H1 (cell line): Measurements from ENCODE around the gene SLC12A8. TPM values are rescaled to one million over a fixed set of nuclear protein-coding genes. Genes with fewer than 3 reads are reported as not detected.

ENCODE experiments used
- E2F6 ChIP-seq: IDR thresholded peaks from 2 replicates; pipeline ENCODE4 v1.6.1; 2012; ENCODE audit warnings: inconsistent platforms
- HDAC2 ChIP-seq, 2 experiments: fragments of 300-600 bp in 1 of 2; sonication (generic) in 1 of 2; IDR thresholded peaks; 2 replicates each; pipeline ENCODE4 v1.6.1; 2011 to 2012; ENCODE audit warnings: low read depth in 2 of 2, low read length in 2 of 2, mild to moderate bottlenecking in 2 of 2, moderate library complexity in 2 of 2, borderline replicate concordance in 1 of 2, inconsistent platforms in 1 of 2
- KDM5A ChIP-seq: fragments of 200-600 bp; IDR thresholded peaks from 2 replicates; pipeline ENCODE4 v1.7.1; 2012; ENCODE audit warnings: mild to moderate bottlenecking, low read length, inconsistent platforms, mixed read lengths
- polyA plus RNA-seq, 7 experiments: library from polyadenylated mRNA; depleted of rRNA in 3 of 7; stranded (reverse) in 5 of 7; unstranded in 2 of 7; fragments of >200 nt in 5 of 7; fragments of 200-250 nt in 2 of 7; gene quantifications; 1 replicate in 5 of 7; 2 replicates in 1 of 7; 4 replicates in 1 of 7; pipeline versions ENCODE4 v1.2.1 to v1.2.3, GENCODE V29; 2011 to 2013; ENCODE audit warnings: missing spikeins in 2 of 7, mixed read lengths in 2 of 7
- total RNA-seq: library from RNA; stranded (reverse); fragmentation: NEBNext Ultra II Directional; extraction: Animal tissue kit (Norgen Biotek cat#: 25700); gene quantifications from 2 replicates; pipeline ENCODE4 v1.2.1, GENCODE V29; 2021
- TF ChIP-seq, protein P1 (sequence below): fragments of 300-600 bp; sonication (generic); IDR thresholded peaks from 2 replicates; pipeline ENCODE4 v1.7.1; 2012; ENCODE audit warnings: low read length, moderate library complexity, mild to moderate bottlenecking, inconsistent platforms; ENCODE audit not compliant: insufficient replicate concordance

Gene SLC12A8
- total and polyA plus RNA-seq, 2 of the 8 experiments (the other 6 are each of a cell fraction or from before 2014, with no cell fraction given), result 13.7 to 14.4 TPM

DNA sequence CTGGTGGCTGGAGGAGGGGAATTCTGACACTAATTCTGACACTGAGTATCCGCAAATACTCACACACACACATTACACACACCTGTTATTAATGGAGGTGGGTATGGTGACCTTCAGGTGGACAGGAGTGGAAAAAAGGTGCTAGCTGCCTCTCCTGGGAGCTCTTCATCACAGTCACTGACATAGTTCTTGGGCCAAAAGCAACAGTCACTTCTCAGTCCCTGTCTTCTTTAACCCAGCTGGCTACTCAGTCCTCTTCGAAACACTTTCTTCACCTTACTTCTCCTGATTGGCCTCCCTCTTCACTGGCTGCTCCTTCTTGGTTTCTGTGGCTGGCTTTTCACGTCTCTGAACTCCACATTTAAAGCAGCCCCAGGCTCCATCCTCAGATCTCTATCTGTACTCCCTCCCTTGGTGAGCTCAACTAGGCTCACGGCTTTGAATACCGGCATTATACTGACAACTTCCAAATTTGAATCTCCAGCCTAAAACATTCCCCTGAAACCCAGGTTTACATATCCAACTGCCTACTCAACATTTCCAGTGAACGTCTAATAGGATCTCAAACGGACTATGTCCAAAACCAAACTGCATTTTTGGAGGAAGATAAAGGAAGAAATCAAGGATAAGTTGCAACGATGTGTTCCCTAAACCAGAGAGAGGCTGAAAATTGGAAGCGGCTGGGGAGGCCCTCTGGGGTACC lies 103.6 kb downstream of the SLC12A8 start (continued):
- TF ChIP-seq E2F6 (no peak), HDAC2 (IDR thresholded peaks at IDR 0.05; ENCODE audit: borderline replicate concordance in 1 of 2, low read depth in 2 of 2, low read length in 2 of 2) (no peak), KDM5A (no peak)
- TF ChIP-seq, protein P1, sequence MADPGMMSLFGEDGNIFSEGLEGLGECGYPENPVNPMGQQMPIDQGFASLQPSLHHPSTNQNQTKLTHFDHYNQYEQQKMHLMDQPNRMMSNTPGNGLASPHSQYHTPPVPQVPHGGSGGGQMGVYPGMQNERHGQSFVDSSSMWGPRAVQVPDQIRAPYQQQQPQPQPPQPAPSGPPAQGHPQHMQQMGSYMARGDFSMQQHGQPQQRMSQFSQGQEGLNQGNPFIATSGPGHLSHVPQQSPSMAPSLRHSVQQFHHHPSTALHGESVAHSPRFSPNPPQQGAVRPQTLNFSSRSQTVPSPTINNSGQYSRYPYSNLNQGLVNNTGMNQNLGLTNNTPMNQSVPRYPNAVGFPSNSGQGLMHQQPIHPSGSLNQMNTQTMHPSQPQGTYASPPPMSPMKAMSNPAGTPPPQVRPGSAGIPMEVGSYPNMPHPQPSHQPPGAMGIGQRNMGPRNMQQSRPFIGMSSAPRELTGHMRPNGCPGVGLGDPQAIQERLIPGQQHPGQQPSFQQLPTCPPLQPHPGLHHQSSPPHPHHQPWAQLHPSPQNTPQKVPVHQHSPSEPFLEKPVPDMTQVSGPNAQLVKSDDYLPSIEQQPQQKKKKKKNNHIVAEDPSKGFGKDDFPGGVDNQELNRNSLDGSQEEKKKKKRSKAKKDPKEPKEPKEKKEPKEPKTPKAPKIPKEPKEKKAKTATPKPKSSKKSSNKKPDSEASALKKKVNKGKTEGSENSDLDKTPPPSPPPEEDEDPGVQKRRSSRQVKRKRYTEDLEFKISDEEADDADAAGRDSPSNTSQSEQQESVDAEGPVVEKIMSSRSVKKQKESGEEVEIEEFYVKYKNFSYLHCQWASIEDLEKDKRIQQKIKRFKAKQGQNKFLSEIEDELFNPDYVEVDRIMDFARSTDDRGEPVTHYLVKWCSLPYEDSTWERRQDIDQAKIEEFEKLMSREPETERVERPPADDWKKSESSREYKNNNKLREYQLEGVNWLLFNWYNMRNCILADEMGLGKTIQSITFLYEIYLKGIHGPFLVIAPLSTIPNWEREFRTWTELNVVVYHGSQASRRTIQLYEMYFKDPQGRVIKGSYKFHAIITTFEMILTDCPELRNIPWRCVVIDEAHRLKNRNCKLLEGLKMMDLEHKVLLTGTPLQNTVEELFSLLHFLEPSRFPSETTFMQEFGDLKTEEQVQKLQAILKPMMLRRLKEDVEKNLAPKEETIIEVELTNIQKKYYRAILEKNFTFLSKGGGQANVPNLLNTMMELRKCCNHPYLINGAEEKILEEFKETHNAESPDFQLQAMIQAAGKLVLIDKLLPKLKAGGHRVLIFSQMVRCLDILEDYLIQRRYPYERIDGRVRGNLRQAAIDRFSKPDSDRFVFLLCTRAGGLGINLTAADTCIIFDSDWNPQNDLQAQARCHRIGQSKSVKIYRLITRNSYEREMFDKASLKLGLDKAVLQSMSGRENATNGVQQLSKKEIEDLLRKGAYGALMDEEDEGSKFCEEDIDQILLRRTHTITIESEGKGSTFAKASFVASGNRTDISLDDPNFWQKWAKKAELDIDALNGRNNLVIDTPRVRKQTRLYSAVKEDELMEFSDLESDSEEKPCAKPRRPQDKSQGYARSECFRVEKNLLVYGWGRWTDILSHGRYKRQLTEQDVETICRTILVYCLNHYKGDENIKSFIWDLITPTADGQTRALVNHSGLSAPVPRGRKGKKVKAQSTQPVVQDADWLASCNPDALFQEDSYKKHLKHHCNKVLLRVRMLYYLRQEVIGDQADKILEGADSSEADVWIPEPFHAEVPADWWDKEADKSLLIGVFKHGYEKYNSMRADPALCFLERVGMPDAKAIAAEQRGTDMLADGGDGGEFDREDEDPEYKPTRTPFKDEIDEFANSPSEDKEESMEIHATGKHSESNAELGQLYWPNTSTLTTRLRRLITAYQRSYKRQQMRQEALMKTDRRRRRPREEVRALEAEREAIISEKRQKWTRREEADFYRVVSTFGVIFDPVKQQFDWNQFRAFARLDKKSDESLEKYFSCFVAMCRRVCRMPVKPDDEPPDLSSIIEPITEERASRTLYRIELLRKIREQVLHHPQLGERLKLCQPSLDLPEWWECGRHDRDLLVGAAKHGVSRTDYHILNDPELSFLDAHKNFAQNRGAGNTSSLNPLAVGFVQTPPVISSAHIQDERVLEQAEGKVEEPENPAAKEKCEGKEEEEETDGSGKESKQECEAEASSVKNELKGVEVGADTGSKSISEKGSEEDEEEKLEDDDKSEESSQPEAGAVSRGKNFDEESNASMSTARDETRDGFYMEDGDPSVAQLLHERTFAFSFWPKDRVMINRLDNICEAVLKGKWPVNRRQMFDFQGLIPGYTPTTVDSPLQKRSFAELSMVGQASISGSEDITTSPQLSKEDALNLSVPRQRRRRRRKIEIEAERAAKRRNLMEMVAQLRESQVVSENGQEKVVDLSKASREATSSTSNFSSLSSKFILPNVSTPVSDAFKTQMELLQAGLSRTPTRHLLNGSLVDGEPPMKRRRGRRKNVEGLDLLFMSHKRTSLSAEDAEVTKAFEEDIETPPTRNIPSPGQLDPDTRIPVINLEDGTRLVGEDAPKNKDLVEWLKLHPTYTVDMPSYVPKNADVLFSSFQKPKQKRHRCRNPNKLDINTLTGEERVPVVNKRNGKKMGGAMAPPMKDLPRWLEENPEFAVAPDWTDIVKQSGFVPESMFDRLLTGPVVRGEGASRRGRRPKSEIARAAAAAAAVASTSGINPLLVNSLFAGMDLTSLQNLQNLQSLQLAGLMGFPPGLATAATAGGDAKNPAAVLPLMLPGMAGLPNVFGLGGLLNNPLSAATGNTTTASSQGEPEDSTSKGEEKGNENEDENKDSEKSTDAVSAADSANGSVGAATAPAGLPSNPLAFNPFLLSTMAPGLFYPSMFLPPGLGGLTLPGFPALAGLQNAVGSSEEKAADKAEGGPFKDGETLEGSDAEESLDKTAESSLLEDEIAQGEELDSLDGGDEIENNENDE, result no peak
